NCI-H2029 (cell line): Measurements from ENCODE around the gene BORCS6.

Source experiments
- DNase-seq: peaks from one replicate; lab custom pipeline; 2025; lab: John Stamatoyannopoulos, UW

BORCS6 gene

GRCh38 chr17:8142158-8142886 is 47.7 kb downstream of the BORCS6 start:
- no peak for DNase-seq

DNA sequence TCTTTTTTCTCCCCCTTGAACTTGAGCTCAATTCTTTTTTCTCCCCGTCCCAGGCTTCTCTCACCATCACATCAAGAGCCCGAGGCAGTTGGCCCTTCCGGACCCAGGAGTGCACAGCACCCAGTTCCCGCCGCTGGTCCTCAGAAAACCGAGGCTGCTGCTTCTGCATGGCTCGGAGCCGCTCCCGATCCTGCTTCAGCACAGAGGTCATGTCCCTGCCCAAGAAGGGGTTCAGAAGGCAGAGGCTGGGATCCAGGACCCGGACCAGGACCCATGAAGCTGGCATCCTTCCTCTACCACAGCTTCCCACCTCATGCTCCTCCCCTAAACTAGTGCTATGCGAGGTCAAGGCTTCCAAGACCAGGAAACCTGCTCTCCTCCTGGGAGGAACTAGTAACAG is 48.2 kb downstream of the BORCS6 start:
- DNase-seq, result no peak

DNA sequence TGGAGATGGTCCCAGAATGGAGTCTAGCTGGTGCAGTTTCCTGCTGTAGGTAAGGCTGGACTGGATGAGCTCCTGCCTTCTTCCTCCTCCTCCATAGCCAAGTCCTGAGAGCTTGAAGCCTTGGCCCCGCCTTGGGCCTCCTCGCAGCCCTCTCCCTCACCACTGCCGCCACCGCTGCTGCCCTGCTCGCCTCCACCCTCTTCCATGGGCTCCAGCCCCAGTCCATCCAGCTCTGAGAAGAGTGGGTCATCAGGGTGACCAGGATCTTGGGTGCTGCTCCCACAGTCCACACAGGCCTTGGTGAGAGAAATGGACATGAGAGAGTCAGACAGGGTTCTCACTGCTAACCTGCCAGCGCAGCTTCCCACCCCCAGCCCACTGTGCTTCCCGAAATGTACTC is 48.9 kb downstream of the BORCS6 start:
- DNase-seq, result no peak

- DNase-seq, result no peak
These were observed 49.6 kb downstream of the BORCS6 start for GRCh38 chr17:8140065-8141029.

DNA sequence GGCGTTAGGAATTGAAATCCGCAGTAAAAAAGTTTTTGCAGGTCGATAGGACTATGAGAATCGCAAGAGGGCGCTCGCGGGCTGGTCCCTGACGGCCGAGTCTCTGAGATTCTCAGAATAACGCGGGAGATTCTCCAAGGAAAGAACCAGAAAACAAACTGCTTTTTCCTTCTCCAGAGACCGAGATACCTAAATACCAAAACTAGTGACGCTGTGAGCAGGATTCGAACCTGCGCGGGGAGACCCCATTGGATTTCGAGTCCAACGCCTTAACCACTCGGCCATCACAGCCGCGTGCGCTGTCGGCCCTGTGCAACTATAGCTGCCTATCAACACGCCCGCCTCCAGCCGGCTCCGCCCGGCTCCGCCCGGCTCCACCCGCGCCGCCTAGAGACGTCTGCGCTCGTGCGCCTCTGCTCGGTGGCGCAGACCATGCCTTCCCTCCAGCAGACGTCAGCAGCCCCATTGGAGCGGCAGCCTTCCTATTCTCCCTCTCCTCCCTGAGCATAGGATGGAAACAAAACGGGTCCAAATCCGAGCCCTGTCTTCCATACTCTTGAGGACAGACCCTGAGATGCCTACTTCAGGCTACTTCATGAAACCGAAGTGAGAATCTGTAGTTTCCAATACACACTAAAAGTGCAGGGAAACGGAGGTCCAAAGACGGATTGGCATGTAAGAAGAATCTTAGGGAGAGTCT is 51.2 kb downstream of the BORCS6 start:
- DNase-seq, result peak; percentile 87

DNA sequence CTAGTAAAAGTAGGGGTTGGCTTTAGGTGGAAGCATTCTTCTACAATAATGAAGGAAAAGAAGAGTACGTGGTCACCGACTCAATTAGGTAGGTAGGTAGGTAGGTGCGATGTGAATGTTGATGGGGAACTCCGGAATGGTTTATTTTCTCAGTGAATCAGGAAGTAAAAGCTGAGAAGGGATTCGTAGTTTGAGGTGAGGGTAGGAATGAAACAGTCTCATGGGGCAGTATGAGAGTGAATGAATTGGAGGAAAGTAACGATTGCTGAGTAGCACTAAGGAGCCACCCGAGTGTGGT is 51.7 kb downstream of the BORCS6 start:
- no peak for DNase-seq
